Naive B cell (primary cell): ENCODE results near the gene CECR2. TPM values are rescaled to one million over a fixed set of nuclear protein-coding genes. Genes with fewer than 3 reads are reported as not detected.

ENCODE experiments used
- ATAC-seq, 2 donors: fragments of 150-1000 bp; cut with Tn5 transposase; 2 replicates each; pipeline ENCODE4 v1.10.0; 2021; ENCODE audit warnings: low read depth in 2 of 2, mild to moderate bottlenecking in 2 of 2, moderate library complexity in 2 of 2
- DNase-seq: peaks from one replicate; pipeline ENCODE4 v3.0.0; 2022
- H3K27ac Mint-ChIP-seq, 6 donors: one replicate each; pipeline ENCODE4 v1.8.0; 2020 to 2022; ENCODE audit warnings: mild to moderate bottlenecking in 6 of 6, mixed read lengths in 6 of 6, moderate library complexity in 5 of 6, inconsistent platforms in 2 of 6
- H3K27me3 Mint-ChIP-seq, 3 donors: one replicate each; pipeline ENCODE4 v1.8.0; 2021 to 2022; ENCODE audit warnings: mixed read lengths in 3 of 3, mild to moderate bottlenecking in 1 of 3
- H3K36me3 Mint-ChIP-seq, 2 donors: one replicate each; pipeline ENCODE4 v1.8.0; 2020 to 2022; ENCODE audit warnings: mixed read lengths in 2 of 2, inconsistent platforms in 1 of 2, mild to moderate bottlenecking in 1 of 2
- H3K4me1 Mint-ChIP-seq, 3 donors: one replicate each; pipeline ENCODE4 v1.8.0; 2020 to 2022; ENCODE audit warnings: mixed read lengths in 3 of 3, inconsistent platforms in 1 of 3, mild to moderate bottlenecking in 1 of 3, moderate library complexity in 1 of 3
- H3K4me3 Mint-ChIP-seq, 8 donors: one replicate each; pipeline ENCODE4 v1.8.0; 2020 to 2022; ENCODE audit warnings: mild to moderate bottlenecking in 8 of 8, mixed read lengths in 8 of 8, moderate library complexity in 8 of 8, inconsistent platforms in 2 of 8
- H3K9me3 Mint-ChIP-seq, 7 donors: one replicate each; pipeline ENCODE4 v1.8.0; 2020 to 2022; ENCODE audit warnings: mixed read lengths in 7 of 7, mild to moderate bottlenecking in 5 of 7, inconsistent platforms in 2 of 7, moderate library complexity in 1 of 7
- polyA plus RNA-seq, 6 donors: library from polyadenylated mRNA; unstranded; fragments of 300-500 nt; fragmentation: Illumina TruSeq; gene quantifications; one replicate each; pipeline ENCODE4 v1.2.3, GENCODE V29; 2021; ENCODE audit warnings: low read depth in 6 of 6

Gene CECR2
- polyA plus RNA-seq, 6 donors from 2014 or later = 0.04 to 0.62 (median 0.10) TPM; not detected in 2

DNA sequence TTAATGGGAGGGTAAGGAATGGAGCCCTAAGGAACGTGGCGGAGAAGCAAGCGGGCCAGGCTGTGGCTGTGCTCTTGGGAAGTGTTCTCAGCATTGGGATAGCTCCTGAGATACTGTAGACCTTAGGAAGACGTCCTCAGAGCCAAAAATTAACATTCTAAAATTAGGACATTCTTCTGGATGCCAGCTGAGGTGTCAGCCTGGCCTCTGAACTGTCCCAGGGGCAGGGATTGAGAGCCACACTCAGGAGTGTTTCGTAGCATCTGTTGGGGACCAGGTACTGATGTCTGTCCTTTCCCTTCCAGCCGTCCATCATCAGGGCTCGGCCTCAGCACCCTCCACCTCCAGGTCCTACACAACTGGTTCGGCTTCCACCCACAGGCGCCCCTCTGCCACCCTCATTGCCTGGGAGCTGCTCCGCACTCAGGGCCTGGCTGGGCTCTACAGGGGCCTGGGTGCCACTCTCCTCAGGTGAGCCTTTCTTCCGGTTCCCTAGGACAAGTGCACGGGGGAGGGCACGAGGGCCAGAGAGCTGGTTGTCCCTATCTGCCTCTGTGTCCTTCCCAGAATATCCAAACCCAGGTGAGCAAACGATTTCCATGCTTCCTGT, 217.7 kb downstream of the CECR2 start:
- Mint-ChIP-seq H3K4me3 (no peak overlapping the region), H3K9me3 (no peaks in the 10 kb centered on the region), H3K4me1 (no peaks in the 10 kb centered on the region), H3K27ac (peak overlapping the region in 1 of 6 donors; percentile 83), H3K36me3 (peaks cover 2 to 16% of the 10 kb centered on the region in 2 donors), H3K27me3 (peaks cover 0 to under 1% (median 0%) of the 10 kb centered on the region in 3 donors)
- DNase-seq (no peak), ATAC-seq (no peak)

DNA sequence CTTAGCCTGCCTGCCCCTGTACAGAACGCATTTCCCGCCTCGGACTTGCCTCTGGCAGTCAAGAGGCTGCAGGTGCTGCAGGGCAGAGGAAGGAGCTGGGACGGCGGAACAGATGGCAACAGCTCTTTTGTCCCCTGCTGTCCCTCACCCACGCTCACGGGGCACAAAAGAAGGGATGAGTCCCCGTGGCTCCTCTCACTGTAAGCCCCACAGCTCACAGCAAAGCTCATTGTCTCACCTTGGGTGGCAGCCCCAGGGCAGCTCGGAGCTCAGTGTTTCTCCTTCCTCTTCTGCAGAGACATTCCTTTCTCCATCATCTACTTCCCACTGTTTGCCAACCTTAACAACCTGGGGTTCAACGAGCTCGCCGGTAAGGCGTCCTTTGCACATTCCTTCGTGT, 218.4 kb downstream of the CECR2 start:
- Mint-ChIP-seq H3K4me1 (peaks cover 0 to 2% (median 0%) of the 10 kb centered on the region in 3 donors), H3K27ac (no peak overlapping the region), H3K36me3 (peaks cover 9 to 23% of the 10 kb centered on the region in 2 donors), H3K27me3 (no peaks in the 10 kb centered on the region), H3K4me3 (no peak overlapping the region), H3K9me3 (no peaks in the 10 kb centered on the region)
- DNase-seq (no peak), ATAC-seq (no peak)

DNA sequence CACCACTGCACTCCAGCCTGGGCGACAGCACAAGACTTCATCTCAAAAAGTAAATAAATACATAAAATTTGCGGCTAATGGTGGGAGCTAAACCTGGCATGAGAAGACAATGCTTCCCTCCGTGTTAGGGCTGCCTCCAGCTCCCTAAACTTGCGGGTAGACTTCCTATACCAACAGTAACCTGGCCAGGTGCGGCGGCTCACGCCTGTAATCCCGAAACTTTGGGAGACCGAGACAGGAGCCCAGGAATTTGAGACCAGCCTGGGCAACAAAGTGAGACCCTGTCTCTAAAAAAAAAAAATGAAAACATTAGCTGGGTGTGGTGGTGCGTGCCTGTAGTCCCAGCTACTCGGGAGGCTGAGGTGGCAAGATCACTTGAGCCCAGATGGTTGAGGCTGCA, 219.3 kb downstream of the CECR2 start:
- H3K4me3 Mint-ChIP-seq = no peak overlapping the region
- H3K9me3 Mint-ChIP-seq = no peaks in the 10 kb centered on the region
- H3K4me1 Mint-ChIP-seq = peaks cover 0 to 2% (median 0%) of the 10 kb centered on the region in 3 donors
- peaks cover 16 to 28% of the 10 kb centered on the region in 2 donors for H3K36me3 Mint-ChIP-seq
- ATAC-seq = no peak
- no peak for DNase-seq
- no peak overlapping the region for H3K27ac Mint-ChIP-seq
- no peaks in the 10 kb centered on the region for H3K27me3 Mint-ChIP-seq

DNA sequence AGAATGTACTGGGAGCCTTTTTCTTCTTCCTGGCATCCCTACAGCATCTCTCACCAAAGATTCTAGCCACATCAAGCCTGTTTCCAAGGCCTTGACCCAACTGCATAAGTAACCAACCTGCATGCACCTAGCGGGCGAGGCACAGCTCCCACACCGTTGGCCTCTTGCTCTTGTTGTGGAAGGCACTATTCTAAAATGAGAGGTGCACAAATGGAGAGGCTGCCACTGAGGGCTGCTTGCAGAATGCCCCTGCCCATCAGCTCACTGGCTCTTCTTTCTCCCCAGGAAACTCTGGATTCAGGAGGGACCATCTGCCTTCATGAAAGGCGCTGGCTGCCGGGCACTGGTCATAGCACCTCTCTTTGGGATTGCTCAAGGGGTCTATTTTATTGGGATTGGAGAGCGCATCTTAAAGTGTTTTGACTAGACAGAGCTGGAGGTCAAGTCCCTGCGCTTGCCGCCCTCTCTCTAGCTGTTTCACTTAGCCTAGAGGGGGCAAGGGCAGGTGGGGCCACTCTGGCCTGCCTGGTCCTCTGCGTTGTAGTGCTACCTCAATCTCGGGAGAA, 220.6 kb downstream of the CECR2 start:
- ATAC-seq = no peak
- H3K4me3 Mint-ChIP-seq = no peak overlapping the region
- no peak overlapping the region for H3K27ac Mint-ChIP-seq

DNA sequence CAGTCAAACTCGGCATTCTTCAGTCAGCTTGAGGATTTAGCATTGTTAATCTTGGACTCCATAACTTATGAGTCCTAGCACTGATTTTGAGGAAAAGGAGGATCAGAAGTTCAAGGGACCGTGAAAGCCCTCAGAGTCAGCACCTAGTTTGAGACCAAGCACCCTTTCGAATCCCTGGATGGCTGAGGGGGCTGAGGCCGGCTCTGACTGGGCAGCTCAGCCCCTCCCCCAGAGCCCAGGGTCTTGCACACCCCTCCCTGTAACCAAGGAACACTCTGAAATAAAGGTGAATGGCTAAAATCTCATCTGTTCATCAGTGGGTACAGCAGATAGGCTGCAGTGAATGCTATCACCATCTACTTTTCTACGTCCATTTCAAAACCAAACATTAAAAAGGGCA, 221.3 kb downstream of the CECR2 start:
- no peak overlapping the region for H3K27ac Mint-ChIP-seq
- no peak overlapping the region for H3K4me3 Mint-ChIP-seq
- H3K9me3 Mint-ChIP-seq = peaks cover 0 to 2% (median 0%) of the 10 kb centered on the region in 7 donors
- peaks cover 13 to 22% (median 19%) of the 10 kb centered on the region in 3 donors for H3K4me1 Mint-ChIP-seq
- DNase-seq (no peak), ATAC-seq (no peak)
- H3K36me3 Mint-ChIP-seq = peaks cover 16 to 35% of the 10 kb centered on the region in 2 donors
- no peaks in the 10 kb centered on the region for H3K27me3 Mint-ChIP-seq

More for the DNA sequence above, 220.6 kb downstream of the CECR2 start:
- no peak for DNase-seq
- Mint-ChIP-seq H3K36me3 (peaks cover 16 to 35% of the 10 kb centered on the region in 2 donors), H3K27me3 (no peaks in the 10 kb centered on the region), H3K9me3 (no peaks in the 10 kb centered on the region), H3K4me1 (peaks cover 8 to 15% (median 12%) of the 10 kb centered on the region in 3 donors)

DNA sequence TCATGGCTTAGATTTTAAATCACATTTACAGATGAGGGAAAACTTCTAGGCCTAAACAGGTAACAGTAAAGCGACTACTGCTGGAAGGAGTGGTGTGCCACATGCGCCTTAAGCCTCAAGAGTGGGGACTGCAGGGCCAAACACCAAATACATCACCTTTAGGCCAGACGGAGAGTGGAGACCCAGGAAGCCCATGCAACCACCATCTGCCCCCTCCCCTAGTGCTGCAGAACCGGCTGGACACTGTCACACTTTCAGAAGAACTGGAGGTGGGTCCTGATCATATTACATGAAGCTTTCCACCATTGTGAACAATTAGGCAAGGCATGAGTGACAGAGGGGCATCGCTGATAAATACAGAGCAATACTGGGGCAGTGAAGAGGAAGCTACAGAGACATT, 222.9 kb downstream of the CECR2 start:
- H3K4me3 Mint-ChIP-seq = no peak overlapping the region
- peaks cover 19 to 32% (median 29%) of the 10 kb centered on the region in 3 donors for H3K4me1 Mint-ChIP-seq
- peaks cover 0 to 4% (median 0%) of the 10 kb centered on the region in 7 donors for H3K9me3 Mint-ChIP-seq
- ATAC-seq (no peak), DNase-seq (no peak)
- H3K27ac Mint-ChIP-seq = peak overlapping the region in 1 of 6 donors; percentile 81
- H3K36me3 Mint-ChIP-seq = peaks cover 26 to 44% of the 10 kb centered on the region in 2 donors
- no peaks in the 10 kb centered on the region for H3K27me3 Mint-ChIP-seq

DNA sequence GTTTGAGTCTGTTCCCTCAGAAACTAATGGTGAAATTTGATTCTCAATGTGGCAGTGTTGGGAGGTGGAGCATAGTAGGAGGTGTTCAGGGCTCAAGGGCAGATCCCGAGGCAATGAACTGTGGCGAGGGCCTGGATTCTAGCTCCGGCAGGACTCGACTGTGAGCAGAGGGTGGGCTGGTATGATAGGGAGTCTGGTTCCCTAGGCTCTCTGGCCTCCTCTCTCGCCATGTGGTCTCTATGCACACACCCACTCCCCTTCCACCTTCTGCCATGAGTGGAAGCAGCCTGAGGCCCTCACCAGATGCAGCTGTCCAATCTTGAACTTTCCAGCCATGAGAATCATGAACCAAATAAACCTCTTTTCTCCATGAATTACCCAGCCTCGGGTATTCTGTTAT, 227.0 kb downstream of the CECR2 start:
- no peak for ATAC-seq
- DNase-seq = no peak
- peak overlapping the region in 3 of 8 donors; percentile 4 to 55 (median 21) for H3K4me3 Mint-ChIP-seq
- H3K36me3 Mint-ChIP-seq = peaks cover 45 to 54% of the 10 kb centered on the region in 2 donors
- H3K27me3 Mint-ChIP-seq = no peaks in the 10 kb centered on the region
- H3K4me1 Mint-ChIP-seq = peaks cover 22 to 32% (median 29%) of the 10 kb centered on the region in 3 donors
- peaks cover 0 to 4% (median 0%) of the 10 kb centered on the region in 7 donors for H3K9me3 Mint-ChIP-seq
- H3K27ac Mint-ChIP-seq = peak overlapping the region in 2 of 6 donors; percentile 62 to 86

DNA sequence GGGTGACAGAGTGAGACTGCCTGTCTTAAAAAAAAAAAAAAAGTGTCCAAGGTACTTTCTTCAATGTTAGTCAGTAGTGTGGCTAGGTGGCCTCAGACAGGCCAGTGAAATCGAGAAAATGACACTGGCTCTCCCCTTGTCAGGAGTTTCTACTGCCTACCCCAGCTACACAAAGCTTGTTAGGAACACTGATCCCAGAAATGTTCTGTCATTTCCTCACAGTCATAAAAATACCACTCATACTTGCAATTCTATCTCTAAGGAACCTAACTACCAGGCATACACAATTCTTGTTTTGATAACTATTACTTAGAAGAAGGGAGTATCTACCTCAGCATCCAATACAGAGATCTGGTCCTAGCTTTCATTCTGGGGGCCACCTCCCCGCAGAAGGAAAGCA, 228.0 kb downstream of the CECR2 start:
- ATAC-seq = no peak
- DNase-seq = no peak
- Mint-ChIP-seq H3K4me1 (peaks cover 22 to 32% (median 29%) of the 10 kb centered on the region in 3 donors), H3K36me3 (peaks cover 36 to 49% of the 10 kb centered on the region in 2 donors), H3K4me3 (no peak overlapping the region), H3K27me3 (no peaks in the 10 kb centered on the region), H3K9me3 (peaks cover 0 to 4% (median 0%) of the 10 kb centered on the region in 7 donors), H3K27ac (peak overlapping the region in 2 of 6 donors; percentile 6 to 27)

DNA sequence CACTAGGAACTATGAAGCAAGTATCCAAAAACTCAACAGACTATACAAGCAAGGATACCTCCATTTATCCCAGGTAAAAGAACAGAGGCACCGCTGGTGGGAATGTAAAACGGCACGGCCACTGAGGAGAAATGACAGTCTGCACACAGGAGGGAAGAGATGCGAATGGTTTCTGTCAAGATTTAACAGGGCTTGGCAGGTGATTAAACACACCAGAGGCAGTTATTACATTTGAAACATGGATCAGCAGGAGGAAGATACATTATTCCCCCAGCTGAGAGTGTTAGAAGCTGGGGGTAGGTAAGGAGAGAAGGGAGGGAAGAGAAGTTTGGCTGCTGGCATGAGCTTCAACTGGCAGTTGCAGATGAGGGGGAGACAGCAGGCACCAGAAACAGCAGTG, 229.1 kb downstream of the CECR2 start:
- ATAC-seq (no peak), DNase-seq (no peak)
- Mint-ChIP-seq H3K36me3 (peaks cover 28 to 39% of the 10 kb centered on the region in 2 donors), H3K4me3 (no peak overlapping the region), H3K9me3 (peaks cover 0 to 4% (median 0%) of the 10 kb centered on the region in 7 donors), H3K27me3 (no peaks in the 10 kb centered on the region), H3K27ac (peak overlapping the region in 2 of 6 donors; percentile 4 to 65), H3K4me1 (peaks cover 22 to 30% (median 29%) of the 10 kb centered on the region in 3 donors)

DNA sequence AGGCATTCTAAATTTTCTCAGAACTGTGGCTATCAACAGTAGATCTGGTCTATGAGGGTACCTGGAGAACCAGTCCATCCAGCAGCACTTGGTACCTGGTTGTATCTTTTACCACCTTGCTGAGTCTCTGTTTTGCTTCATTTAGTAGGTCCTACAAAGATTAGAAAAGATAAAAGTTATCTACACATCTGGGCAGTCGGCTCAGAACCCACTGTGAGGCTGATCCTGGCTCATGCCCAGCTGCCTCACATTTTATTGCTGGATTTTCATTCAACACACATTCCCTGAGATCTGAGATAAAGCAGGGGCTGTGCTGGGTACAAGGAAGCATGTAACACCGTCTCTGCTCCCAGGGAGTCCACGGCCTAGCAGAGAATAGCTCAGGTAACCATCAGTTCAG, 231.8 kb downstream of the CECR2 start:
- Mint-ChIP-seq H3K9me3 (peaks cover 0 to 3% (median 0%) of the 10 kb centered on the region in 7 donors), H3K27ac (no peak overlapping the region), H3K4me3 (no peak overlapping the region), H3K36me3 (peaks cover 20 to 35% of the 10 kb centered on the region in 2 donors), H3K4me1 (peaks cover 6 to 9% (median 8%) of the 10 kb centered on the region in 3 donors), H3K27me3 (no peaks in the 10 kb centered on the region)
- ATAC-seq (no peak), DNase-seq (no peak)

DNA sequence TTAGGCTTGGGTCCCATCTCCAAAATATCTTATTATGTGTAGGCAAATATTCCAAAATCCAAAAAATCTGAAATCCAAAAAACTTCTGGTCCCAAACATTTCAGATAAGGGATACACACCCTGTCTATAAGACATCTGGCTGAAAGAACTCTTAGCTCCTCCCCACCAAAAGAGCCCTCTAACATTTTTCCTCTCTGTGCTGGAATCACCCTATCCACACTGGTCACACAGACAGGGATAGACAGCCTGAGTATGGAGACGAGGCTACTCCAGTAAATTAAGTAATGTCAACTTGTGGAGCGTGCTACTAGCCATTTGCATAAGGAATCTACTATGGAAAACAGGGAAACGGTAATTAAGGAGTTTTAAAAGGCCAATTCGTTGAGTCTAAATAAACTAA, 234.4 kb downstream of the CECR2 start:
- Mint-ChIP-seq H3K27me3 (no peaks in the 10 kb centered on the region), H3K9me3 (no peaks in the 10 kb centered on the region), H3K4me3 (no peak overlapping the region), H3K36me3 (peaks cover 5 to 19% of the 10 kb centered on the region in 2 donors), H3K4me1 (no peaks in the 10 kb centered on the region), H3K27ac (no peak overlapping the region)
- no peak for DNase-seq
- no peak for ATAC-seq

DNA sequence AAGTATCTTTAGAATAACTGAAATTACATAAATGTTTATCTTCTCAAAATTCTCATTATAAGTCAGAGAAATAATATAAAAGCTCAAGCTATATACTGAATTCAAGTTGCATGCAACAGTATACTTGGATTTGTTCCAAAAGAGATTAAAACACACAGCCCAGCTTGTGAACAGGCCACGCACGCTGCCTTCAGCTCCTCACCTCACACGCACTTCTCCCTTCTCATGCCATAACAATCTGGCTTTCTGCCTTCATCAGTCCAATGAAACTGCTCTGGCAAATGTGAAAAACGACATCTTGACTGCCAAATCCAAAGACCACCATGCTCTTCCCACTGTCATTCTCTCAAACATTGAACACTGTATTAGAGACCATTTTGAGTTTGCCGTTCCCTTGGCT, 237.2 kb downstream of the CECR2 start:
- ATAC-seq = no peak
- Mint-ChIP-seq H3K27ac (no peak overlapping the region), H3K27me3 (no peaks in the 10 kb centered on the region), H3K4me1 (no peaks in the 10 kb centered on the region), H3K36me3 (no peaks in the 10 kb centered on the region), H3K9me3 (no peaks in the 10 kb centered on the region), H3K4me3 (no peak overlapping the region)
- no peak for DNase-seq
